SK-N-SH (cell line): ENCODE measurements around the gene FMC1.

ENCODE experiments used
- CTCF ChIP-seq: fragments of 200-600 bp; sonication (generic); IDR thresholded peaks from 2 replicates; pipeline ENCODE4 v1.6.1; 2017; ENCODE audit warnings: antibody characterized with exemption, mild to moderate bottlenecking, moderate library complexity
- FOXM1 ChIP-seq: IDR thresholded peaks from 2 replicates; pipeline ENCODE4 v1.4.0; 2012; ENCODE audit warnings: low read depth, mild to moderate bottlenecking
- NRF1 ChIP-seq: IDR thresholded peaks from 2 replicates; pipeline ENCODE4 v1.6.1; 2012; ENCODE audit warnings: low read depth, mild to moderate bottlenecking, low read length
- POLR2AphosphoS5 ChIP-seq: IDR thresholded peaks from 2 replicates; pipeline ENCODE4 v1.6.1; 2012; ENCODE audit warnings: low read depth, low read length
- RAD21 ChIP-seq: IDR thresholded peaks from 2 replicates; pipeline ENCODE4 v1.6.1; 2012; ENCODE audit warnings: mild to moderate bottlenecking, low read length
- RCOR1 ChIP-seq: fragments of 150-350 bp; IDR thresholded peaks from 2 replicates; pipeline ENCODE4 v1.6.1; 2017; ENCODE audit warnings: antibody characterized with exemption, low read length
- REST ChIP-seq: IDR thresholded peaks from 2 replicates; pipeline ENCODE4 v1.6.1; 2012; ENCODE audit warnings: mild to moderate bottlenecking, low read depth, low read length, moderate library complexity
- USF2 ChIP-seq: fragments of 150-350 bp; IDR thresholded peaks from 2 replicates; pipeline ENCODE4 v1.6.1; 2017; ENCODE audit warnings: antibody characterized with exemption, low read length, low read depth, borderline replicate concordance
- YY1 ChIP-seq: IDR thresholded peaks from 2 replicates; pipeline ENCODE4 v1.4.0; 2012; ENCODE audit warnings: low read depth, mild to moderate bottlenecking

- TF ChIP-seq YY1: no peak
- no peak for TF ChIP-seq CTCF
- TF ChIP-seq REST: no peak
- TF ChIP-seq POLR2AphosphoS5: no peak
- TF ChIP-seq FOXM1: no peak
- TF ChIP-seq NRF1: no peak
- TF ChIP-seq USF2: no peak
- no peak for TF ChIP-seq RAD21
- no peak for TF ChIP-seq RCOR1
Measured at GRCh38 chr7:139334399-139335150, 6.6 kb upstream of the FMC1 start.
